Measurements from ENCODE around the gene DSCAM. TPM values are rescaled to one million over a fixed set of nuclear protein-coding genes. Genes with fewer than 3 reads are reported as not detected.

Gene DSCAM
- total RNA-seq, 1 donor = not detected

DNA sequence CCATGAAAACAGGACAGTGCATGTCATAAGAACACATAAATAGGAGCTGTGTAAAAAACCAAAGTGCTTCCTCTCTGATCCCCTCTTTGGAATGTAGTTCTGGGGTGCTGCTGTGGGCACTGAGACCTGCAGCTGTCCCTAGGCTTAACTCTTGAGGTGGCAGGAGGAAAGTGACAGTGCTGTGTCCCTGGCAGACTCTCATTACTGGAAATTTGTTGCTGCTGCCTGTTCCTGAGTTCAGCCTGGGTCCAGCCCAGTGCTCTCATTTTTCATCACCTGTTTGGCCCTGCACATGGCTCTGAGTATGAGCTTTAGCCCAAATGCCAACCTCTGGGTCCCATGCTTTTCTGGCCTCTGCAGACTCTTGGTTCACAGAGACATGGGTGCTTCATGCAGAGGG, 329.3 kb downstream of the DSCAM start:
- Histone ChIP-seq H2AFZ (ENCODE audit: low read length) (no peak overlapping the region), H3K9me3 (ENCODE audit: low read depth, low read length) (no peaks in the 10 kb centered on the region), H3K4me2 (ENCODE audit: insufficient read depth, low read length) (no peak overlapping the region), H3K79me2 (ENCODE audit: insufficient read depth, low read length) (no peaks in the 10 kb centered on the region), H3K27ac (ENCODE audit: low read depth, low read length) (no peak overlapping the region), H3K36me3 (ENCODE audit: insufficient read depth, low read length) (no peaks in the 10 kb centered on the region), H4K20me1 (ENCODE audit: insufficient read depth, low read length) (no peaks in the 10 kb centered on the region), H3K4me1 (ENCODE audit: insufficient read depth, low read length) (no peaks in the 10 kb centered on the region), H3K27me3 (ENCODE audit: insufficient read depth, low read length) (no peaks in the 10 kb centered on the region), H3K4me3 (ENCODE audit: insufficient read depth, low read length) (no peak overlapping the region)
- DNase-seq (ENCODE audit: insufficient read length, low spot score, missing footprints) = no peak
- TF ChIP-seq, protein P1, sequence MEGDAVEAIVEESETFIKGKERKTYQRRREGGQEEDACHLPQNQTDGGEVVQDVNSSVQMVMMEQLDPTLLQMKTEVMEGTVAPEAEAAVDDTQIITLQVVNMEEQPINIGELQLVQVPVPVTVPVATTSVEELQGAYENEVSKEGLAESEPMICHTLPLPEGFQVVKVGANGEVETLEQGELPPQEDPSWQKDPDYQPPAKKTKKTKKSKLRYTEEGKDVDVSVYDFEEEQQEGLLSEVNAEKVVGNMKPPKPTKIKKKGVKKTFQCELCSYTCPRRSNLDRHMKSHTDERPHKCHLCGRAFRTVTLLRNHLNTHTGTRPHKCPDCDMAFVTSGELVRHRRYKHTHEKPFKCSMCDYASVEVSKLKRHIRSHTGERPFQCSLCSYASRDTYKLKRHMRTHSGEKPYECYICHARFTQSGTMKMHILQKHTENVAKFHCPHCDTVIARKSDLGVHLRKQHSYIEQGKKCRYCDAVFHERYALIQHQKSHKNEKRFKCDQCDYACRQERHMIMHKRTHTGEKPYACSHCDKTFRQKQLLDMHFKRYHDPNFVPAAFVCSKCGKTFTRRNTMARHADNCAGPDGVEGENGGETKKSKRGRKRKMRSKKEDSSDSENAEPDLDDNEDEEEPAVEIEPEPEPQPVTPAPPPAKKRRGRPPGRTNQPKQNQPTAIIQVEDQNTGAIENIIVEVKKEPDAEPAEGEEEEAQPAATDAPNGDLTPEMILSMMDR (IDR thresholded peaks at IDR 0.05; ENCODE audit: extremely low read depth, low read depth, low read length) = no peak

DNA sequence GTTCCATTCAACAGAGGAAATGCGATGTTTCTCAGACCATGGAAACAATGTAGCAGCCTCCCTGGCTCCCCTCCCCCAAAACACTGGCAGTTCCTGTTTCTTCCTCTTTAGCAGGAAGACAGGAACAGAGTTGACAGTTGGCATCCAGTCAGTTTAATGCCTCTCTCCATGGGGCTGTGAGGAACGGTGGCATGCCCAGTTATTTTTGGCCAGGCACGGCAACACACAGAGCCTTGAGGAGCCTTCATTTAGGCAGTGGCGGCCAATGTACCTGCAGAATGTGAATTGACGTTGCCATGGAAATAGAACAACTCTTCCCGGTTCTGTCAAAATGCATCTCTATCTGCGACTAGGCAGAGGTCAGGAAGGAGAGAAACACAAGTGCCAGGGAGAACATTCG, 330.6 kb downstream of the DSCAM start:
- no peaks in the 10 kb centered on the region for H3K4me1 ChIP-seq (ENCODE audit: insufficient read depth, low read length)
- H3K4me2 ChIP-seq (ENCODE audit: insufficient read depth, low read length) = no peak overlapping the region
- H3K4me3 ChIP-seq (ENCODE audit: insufficient read depth, low read length) = no peak overlapping the region
- no peaks in the 10 kb centered on the region for H3K79me2 ChIP-seq (ENCODE audit: insufficient read depth, low read length)
- no peak overlapping the region for H2AFZ ChIP-seq (ENCODE audit: low read length)
- H3K9me3 ChIP-seq (ENCODE audit: low read depth, low read length) = no peaks in the 10 kb centered on the region
- no peaks in the 10 kb centered on the region for H4K20me1 ChIP-seq (ENCODE audit: insufficient read depth, low read length)
- H3K36me3 ChIP-seq (ENCODE audit: insufficient read depth, low read length) = no peaks in the 10 kb centered on the region
- H3K27me3 ChIP-seq (ENCODE audit: insufficient read depth, low read length) = no peaks in the 10 kb centered on the region
- no peak for DNase-seq (ENCODE audit: insufficient read length, low spot score, missing footprints)
- H3K27ac ChIP-seq (ENCODE audit: low read depth, low read length) = no peak overlapping the region
- TF ChIP-seq, protein P1 (IDR thresholded peaks at IDR 0.05; ENCODE audit: extremely low read depth, low read depth, low read length) = no peak

DNA sequence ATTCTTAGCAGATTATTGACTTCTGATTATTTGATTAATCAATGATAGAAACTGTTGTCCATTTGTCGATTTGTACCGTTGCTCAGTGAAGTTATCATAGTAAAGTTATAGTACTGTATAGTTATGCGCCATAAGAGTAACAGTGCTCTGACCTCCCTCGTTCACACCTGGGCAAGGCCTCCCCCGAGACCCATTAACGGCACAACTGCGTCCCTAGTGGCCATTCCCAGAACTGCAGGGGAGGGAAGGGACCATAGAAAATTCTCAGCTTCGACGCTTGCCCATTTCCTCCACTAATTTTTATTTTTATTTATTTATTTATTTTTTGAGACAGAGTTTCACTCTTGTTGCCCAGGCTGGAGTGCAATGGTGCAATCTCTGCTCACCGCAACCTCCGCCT, 334.4 kb downstream of the DSCAM start:
- no peak for DNase-seq (ENCODE audit: insufficient read length, low spot score, missing footprints)
- Histone ChIP-seq H3K4me2 (ENCODE audit: insufficient read depth, low read length) (no peak overlapping the region), H3K9me3 (ENCODE audit: low read depth, low read length) (no peaks in the 10 kb centered on the region), H3K4me3 (ENCODE audit: insufficient read depth, low read length) (no peak overlapping the region), H3K79me2 (ENCODE audit: insufficient read depth, low read length) (no peaks in the 10 kb centered on the region), H2AFZ (ENCODE audit: low read length) (no peak overlapping the region), H3K27ac (ENCODE audit: low read depth, low read length) (no peak overlapping the region), H3K27me3 (ENCODE audit: insufficient read depth, low read length) (no peaks in the 10 kb centered on the region), H3K4me1 (ENCODE audit: insufficient read depth, low read length) (no peaks in the 10 kb centered on the region), H3K36me3 (ENCODE audit: insufficient read depth, low read length) (no peaks in the 10 kb centered on the region), H4K20me1 (ENCODE audit: insufficient read depth, low read length) (no peaks in the 10 kb centered on the region)
- TF ChIP-seq, protein P1 (IDR thresholded peaks at IDR 0.05; ENCODE audit: extremely low read depth, low read depth, low read length) = no peak

DNA sequence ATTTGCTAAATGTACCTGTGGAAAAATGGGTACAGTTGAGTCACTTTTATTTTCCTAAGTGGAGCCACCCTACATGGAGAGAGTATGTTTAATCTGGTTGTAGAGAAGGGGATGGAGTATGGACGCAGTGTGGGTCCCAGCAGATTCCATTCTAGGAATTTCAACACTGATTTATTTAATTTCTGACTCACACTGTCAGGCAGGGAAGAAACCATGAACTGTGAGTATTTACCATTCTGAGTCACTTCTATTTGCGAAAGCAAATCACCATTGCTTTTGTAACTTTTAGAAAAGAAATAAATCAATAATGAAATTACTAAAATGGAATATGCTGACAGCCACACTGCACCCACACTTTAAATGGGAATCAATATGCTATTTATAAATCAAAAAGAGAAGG, 339.0 kb downstream of the DSCAM start:
- H3K4me2 ChIP-seq (ENCODE audit: insufficient read depth, low read length) = no peak overlapping the region
- no peak overlapping the region for H3K4me3 ChIP-seq (ENCODE audit: insufficient read depth, low read length)
- H3K9me3 ChIP-seq (ENCODE audit: low read depth, low read length) = no peaks in the 10 kb centered on the region
- no peak overlapping the region for H3K27ac ChIP-seq (ENCODE audit: low read depth, low read length)
- H2AFZ ChIP-seq (ENCODE audit: low read length) = no peak overlapping the region
- TF ChIP-seq, protein P1 (IDR thresholded peaks at IDR 0.05; ENCODE audit: extremely low read depth, low read depth, low read length) = no peak
- H3K36me3 ChIP-seq (ENCODE audit: insufficient read depth, low read length) = no peaks in the 10 kb centered on the region
- no peaks in the 10 kb centered on the region for H4K20me1 ChIP-seq (ENCODE audit: insufficient read depth, low read length)
- H3K79me2 ChIP-seq (ENCODE audit: insufficient read depth, low read length) = no peaks in the 10 kb centered on the region
- DNase-seq (ENCODE audit: insufficient read length, low spot score, missing footprints) = no peak
- no peaks in the 10 kb centered on the region for H3K4me1 ChIP-seq (ENCODE audit: insufficient read depth, low read length)
- no peaks in the 10 kb centered on the region for H3K27me3 ChIP-seq (ENCODE audit: insufficient read depth, low read length)

Data from osteoblast (primary cell).